ENCODE measurements around the gene TEX261.

The TEX261 gene

GRCh38 chr2:70981866-70982810 lies 12.5 kb downstream of the TEX261 start:
- DNase-seq (ENCODE audit: low read depth in 2 of 2), result no peak

- DNase-seq (ENCODE audit: low read depth in 2 of 2), result no peak
Measured at GRCh38 chr2:70981421-70981820, 13.3 kb downstream of the TEX261 start.

- no peak for DNase-seq (ENCODE audit: low read depth in 2 of 2)
Measured at GRCh38 chr2:70979626-70980025, 15.0 kb downstream of the TEX261 start.

GRCh38 chr2:70979180-70979488 lies 15.5 kb downstream of the TEX261 start:
- no peak for DNase-seq (ENCODE audit: low read depth in 2 of 2)

DNA sequence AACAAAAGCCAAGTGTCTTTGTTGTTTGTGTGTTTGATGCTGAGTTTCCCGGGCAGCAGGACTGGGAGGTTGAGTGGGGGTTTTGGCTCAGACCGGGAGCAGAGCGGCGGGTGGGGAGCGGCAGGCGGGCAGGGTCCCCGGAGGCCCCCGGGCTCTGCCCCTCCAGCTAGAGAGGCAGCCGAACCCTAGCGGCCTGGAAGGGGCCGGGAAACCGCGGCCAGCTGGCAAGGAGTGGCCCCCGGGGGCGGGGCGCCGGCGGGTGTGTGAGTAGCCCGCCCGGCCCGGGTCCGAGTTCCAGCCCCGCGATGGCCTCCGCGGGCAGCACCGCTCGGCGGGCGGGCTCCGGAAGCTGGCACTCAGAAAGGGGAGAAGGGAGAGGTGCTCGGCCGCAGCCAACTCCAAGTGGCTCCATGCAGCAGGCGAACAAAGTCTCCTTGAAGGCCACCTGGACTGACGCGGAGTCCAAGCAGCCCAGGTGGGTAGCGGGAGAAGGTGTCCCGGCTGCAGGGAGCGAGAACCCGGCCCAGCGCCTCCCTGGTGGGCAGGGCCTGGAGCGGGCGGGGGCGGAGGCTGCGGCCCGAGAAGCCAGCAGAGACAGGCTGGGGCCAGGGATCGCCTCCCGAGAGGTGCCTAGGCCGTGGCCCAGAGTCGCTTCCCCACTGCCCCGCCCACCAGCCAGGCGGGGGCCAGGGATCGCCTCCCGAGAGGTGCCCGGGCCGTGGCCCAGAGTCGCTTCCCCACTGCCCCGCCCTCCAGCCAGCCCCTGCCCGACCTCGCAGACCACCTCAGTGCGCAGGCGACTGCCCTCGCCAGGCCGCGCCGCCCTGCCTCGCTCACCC lies 16.1 kb downstream of the TEX261 start, which contains the start of gene ANKRD53:
TSS of gene ANKRD53 (plus strand) at position 290 of the 839 bp plus-strand sequence. CDS start at position 306, 16 bp downstream.
- DNase-seq (ENCODE audit: low read depth in 2 of 2), result no peak

DNA sequence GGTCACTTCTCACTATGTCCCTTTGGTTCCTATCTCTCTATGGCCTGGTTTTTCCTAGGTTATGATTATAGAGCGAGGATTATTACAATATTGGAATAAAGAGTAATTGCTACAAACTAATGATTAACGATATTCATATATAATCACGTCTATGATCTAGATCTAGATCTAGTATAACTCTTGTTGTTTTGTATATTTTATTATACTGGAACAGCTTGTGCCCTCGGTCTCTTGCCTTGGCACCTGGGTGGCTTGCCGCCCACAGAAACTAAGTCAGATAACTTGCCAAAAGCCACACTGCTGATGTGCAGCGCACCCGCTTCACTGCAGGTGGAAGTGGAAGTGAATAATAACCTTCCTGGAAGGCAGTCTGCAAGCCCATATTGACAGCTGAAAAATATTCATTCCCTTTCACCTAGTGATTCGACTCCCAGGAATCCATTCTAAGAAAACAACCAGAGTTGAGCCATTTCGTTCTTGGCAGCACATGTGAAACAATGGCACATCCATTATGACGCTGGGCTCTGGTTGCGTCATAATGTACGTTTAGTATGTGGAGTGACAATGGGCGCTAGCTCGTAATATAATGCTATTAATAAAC lies 17.0 kb downstream of the TEX261 start:
- DNase-seq (ENCODE audit: low read depth in 2 of 2), result no peak

DNA sequence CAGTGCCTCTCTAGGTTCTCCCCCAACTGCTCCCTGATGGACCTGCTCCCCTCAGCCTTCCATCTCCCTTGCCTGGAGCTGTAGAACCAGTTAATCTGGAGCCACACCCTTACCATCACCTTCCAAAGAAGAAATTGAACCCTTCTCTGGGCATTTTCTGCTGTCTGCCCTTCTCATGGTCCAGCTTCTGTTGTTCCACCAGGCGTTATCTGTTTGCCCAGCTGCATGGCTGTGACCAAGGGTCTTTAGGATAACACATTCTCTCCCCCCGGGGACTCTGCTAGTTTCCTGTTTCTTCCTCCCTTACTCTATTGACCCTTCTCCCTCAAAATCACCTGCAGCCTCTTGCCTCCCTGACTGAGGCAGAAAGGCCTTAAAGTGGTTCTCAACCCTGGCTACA lies 19.4 kb downstream of the TEX261 start:
- DNase-seq (ENCODE audit: low read depth in 2 of 2), result no peak

DNA sequence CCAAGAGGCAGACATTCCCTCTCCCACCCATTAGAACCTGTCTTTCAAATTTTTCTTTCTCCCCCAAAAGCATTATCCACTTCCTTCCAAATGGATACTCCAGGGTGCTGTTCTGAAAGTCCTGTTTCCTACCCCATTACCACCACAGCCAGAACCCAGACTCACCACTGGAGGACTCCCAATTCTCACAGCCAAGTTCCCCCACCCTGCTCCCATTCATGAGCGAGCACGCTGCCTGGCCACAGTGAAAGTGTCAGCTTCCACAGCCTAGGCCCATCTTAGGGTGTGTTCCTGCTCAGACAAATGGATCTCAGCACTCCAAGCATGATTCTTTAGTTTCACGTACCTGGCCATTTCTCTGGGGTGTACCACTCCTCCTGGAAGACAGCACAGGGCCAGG lies 20.1 kb downstream of the TEX261 start:
- DNase-seq (ENCODE audit: low read depth in 2 of 2), result no peak

- no peak for DNase-seq (ENCODE audit: low read depth in 2 of 2)
Measured at GRCh38 chr2:70967189-70967588, 27.5 kb downstream of the TEX261 start.

DNA sequence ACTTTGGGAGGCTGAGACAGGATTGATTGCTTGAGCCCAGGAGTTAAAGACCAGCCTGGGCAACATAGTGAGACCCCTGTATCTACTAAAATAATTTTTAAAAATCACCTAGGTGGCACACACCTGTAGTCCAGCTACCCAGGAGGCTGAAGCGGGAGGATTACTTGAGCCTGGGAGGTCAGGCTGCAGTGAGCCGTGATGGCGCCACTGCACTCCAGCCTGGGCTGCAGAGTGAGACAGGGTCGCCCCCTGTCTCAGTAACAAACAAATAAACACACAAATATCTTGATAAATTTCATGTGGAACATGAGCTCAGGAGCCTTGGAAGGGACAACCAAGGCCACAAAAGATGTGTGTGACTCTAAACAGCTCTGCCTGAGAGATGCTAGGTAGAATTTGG lies 28.0 kb downstream of the TEX261 start:
- no peak for DNase-seq (ENCODE audit: low read depth in 2 of 2)

DNA sequence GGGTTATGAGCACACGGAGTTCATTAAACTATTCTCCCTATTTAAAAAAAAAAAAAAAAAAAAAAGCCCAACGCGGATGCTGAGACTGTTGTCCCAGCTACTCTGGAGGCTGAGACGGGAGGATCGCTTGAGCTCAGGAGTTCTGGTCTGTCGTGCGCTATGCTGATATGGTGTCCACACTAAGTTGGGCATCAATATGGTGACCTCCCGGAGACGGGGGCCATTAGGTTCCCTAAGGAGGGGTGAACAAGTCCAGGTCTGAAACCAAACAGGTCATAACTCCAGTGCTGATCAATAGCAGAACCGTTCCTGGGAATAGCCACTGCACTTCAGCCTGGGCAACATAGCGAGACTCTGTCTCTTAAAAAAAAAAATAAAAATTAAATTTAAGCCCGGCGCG lies 29.2 kb downstream of the TEX261 start:
- DNase-seq (ENCODE audit: low read depth in 2 of 2), result no peak

- peak; percentile 76 to 82 for DNase-seq (ENCODE audit: low read depth in 2 of 2)
Measured at GRCh38 chr2:70964596-70965386, 29.9 kb downstream of the TEX261 start.

- DNase-seq (ENCODE audit: low read depth in 2 of 2), result no peak
Measured at GRCh38 chr2:70964133-70964532, 30.5 kb downstream of the TEX261 start.

- DNase-seq (ENCODE audit: low read depth in 2 of 2), result no peak
Measured at GRCh38 chr2:70962885-70963878, 31.5 kb downstream of the TEX261 start.

- no peak for DNase-seq (ENCODE audit: low read depth in 2 of 2)
Measured at GRCh38 chr2:70962211-70962884, 32.3 kb downstream of the TEX261 start.

DNA sequence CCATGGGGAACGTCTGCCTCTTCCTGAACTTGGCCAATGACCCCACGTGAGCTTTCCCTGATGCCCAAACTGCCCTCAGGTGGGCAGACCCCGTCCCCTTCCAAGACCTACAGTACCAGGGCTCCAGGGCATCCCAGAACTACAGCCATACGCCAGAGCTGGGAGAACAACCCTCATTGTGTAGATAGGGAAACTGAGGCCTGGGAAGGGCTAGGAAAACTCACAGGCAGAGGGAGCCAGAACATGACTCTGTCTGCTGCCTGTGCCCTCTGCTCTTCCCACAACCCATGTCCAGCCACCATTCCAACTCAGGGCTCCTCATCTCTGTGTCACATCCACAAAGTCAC lies 33.1 kb downstream of the TEX261 start:
- DNase-seq (ENCODE audit: low read depth in 2 of 2), result no peak

- DNase-seq (ENCODE audit: low read depth in 2 of 2), result no peak
Measured at GRCh38 chr2:70960833-70961647, 33.6 kb downstream of the TEX261 start.

- no peak for DNase-seq (ENCODE audit: low read depth in 2 of 2)
Measured at GRCh38 chr2:70959851-70960832, 34.5 kb downstream of the TEX261 start.
